ENCODE results near the gene PXYLP1. TPM values are rescaled to one million over a fixed set of nuclear protein-coding genes. Genes with fewer than 3 reads are reported as not detected.
A peak's percentile ranks its signal among the peaks of the same experiment; 100 is the strongest.

Gene PXYLP1
- total and polyA plus RNA-seq, 9 of the 15 experiments (the other 6 are each of a cell fraction or from before 2014, with no cell fraction given) = 0.80 to 2.9 (median 1.3) TPM

GRCh38 chr3:141257961-141258360 lies 26.3 kb downstream of the PXYLP1 start:
- H3K9me1 ChIP-seq (ENCODE audit: control insufficient read depth, insufficient read depth, low read length) = no peaks in the 10 kb centered on the region
- H3K27me3 ChIP-seq (ENCODE audit: control insufficient read depth in 2 of 2, insufficient read depth in 2 of 2, low read length in 2 of 2) = peaks cover 13 to 27% of the 10 kb centered on the region in 2 experiments; a peak in 4 of 5 replicates
- no peak for DNase-seq (ENCODE audit: extremely low read depth in 1 of 4, low spot score in 3 of 4)
- no peak overlapping the region for H3K4me3 ChIP-seq
- H3K9me3 ChIP-seq (replicated peaks; ENCODE audit: control insufficient read depth, insufficient read depth, low read depth, low read length) = no peaks in the 10 kb centered on the region
- BruUV-seq (replicated peaks) = no TSS peak
- POLR2A ChIA-PET = no interaction called here
- no peak for ATAC-seq
- FAIRE-seq = no peak
- H4K20me1 ChIP-seq (replicated peaks; ENCODE audit: control insufficient read depth, insufficient read depth, low read length) = no peaks in the 10 kb centered on the region
- intact Hi-C loops (cut with micrococcal nuclease) (no loop called here), in situ Hi-C loops (cut with MboI) (no loop called here)
- CTCF ChIA-PET (ENCODE audit: low intra/inter-chr PET ratio) = no interaction called here
- 6% methylated on average over 8 of the region's 8 CpGs for WGBS (ENCODE audit: insufficient coverage, low coverage, missing lambda C conversion rate)
- H3K27ac ChIP-seq (ENCODE audit: extremely low read depth, low read depth, low read length) = no peak overlapping the region
- no peaks in the 10 kb centered on the region for H3K79me2 ChIP-seq (ENCODE audit: control insufficient read depth, insufficient read depth, low read length)
- H2AFZ ChIP-seq (ENCODE audit: low read depth, low read length) = 0 out of 2 replicates have a peak overlapping the region, but pooled peaks have one; percentile 24
- H3K9ac ChIP-seq (ENCODE audit: insufficient read depth in 1 of 2, low read depth in 2 of 2, low read length in 2 of 2) = no peak overlapping the region
- H3K4me2 ChIP-seq (ENCODE audit: insufficient read depth, low read length) = no peak overlapping the region
- H3K4me1 ChIP-seq (replicated peaks in 1 of 2; ENCODE audit: control insufficient read depth in 2 of 2, insufficient read depth in 2 of 2, low read length in 2 of 2) = no peaks in the 10 kb centered on the region
- no peaks in the 10 kb centered on the region for H3K36me3 ChIP-seq (ENCODE audit: control insufficient read depth, insufficient read depth, low read length)
- TF ChIP-seq KAT7 (CRISPR knock-in tag; IDR thresholded peaks at IDR 0.05; ENCODE audit: borderline replicate concordance) (no peak), SIX5 (IDR thresholded peaks at IDR 0.05; ENCODE audit: borderline replicate concordance in 1 of 2, insufficient read depth in 1 of 2, low read depth in 1 of 2, low read length in 2 of 2) (no peak), TFE3 (CRISPR knock-in tag; IDR thresholded peaks at IDR 0.05) (no peak), TAL1 (IDR thresholded peaks at IDR 0.05) (no peak), ZBTB12 (CRISPR knock-in tag; IDR thresholded peaks at IDR 0.05) (no peak), PRMT5 (CRISPR knock-in tag; IDR thresholded peaks at IDR 0.05) (no peak), KDM1A (IDR thresholded peaks at IDR 0.05) (no peak), HNRNPH1 (optimal IDR thresholded peaks at IDR 0.05; ENCODE audit: low read depth, low read length) (no peak), ZBTB7A (IDR thresholded peaks at IDR 0.05; ENCODE audit: borderline replicate concordance, control insufficient read depth, low read depth, low read length) (no peak), WHSC1 (IDR thresholded peaks at IDR 0.05; ENCODE audit: low read length) (no peak), POU5F1 (IDR thresholded peaks at IDR 0.05; ENCODE audit: borderline replicate concordance, low read depth, low read length, partially characterized antibody) (no peak), ZNF232 (CRISPR knock-in tag; IDR thresholded peaks at IDR 0.05) (no peak), AFF1 (IDR thresholded peaks at IDR 0.05; ENCODE audit: low read depth in 1 of 2, partially characterized antibody in 2 of 2) (no peak), KLF6 (CRISPR knock-in tag; IDR thresholded peaks at IDR 0.05; ENCODE audit: borderline replicate concordance) (no peak)
- TF ChIP-seq, protein P1, sequence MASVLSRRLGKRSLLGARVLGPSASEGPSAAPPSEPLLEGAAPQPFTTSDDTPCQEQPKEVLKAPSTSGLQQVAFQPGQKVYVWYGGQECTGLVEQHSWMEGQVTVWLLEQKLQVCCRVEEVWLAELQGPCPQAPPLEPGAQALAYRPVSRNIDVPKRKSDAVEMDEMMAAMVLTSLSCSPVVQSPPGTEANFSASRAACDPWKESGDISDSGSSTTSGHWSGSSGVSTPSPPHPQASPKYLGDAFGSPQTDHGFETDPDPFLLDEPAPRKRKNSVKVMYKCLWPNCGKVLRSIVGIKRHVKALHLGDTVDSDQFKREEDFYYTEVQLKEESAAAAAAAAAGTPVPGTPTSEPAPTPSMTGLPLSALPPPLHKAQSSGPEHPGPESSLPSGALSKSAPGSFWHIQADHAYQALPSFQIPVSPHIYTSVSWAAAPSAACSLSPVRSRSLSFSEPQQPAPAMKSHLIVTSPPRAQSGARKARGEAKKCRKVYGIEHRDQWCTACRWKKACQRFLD (CRISPR knock-in tag; IDR thresholded peaks at IDR 0.05) = no peak

Data from K562 (cell line).